ENCODE data around the gene SLC25A18.

DNA sequence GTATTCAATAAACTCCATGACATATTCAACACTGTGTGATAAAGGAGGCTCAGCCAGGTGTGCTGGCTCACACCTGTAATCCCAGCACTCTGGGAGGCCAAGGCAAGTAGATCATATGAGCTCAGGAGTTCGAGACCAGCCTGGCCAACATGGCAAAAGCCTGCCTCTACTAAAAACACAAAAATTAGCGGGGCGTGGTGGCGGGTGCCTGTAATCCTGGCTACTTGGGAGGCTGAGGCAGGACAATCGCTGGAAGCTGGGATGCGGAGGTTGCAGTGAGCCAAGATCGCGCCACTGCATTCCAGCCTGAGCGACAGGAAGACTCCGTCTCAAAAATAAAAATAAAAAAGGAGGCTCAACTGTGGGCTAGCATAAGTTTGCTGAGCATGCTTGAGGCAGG, 4.1 kb upstream of the SLC25A18 start:
- TF ChIP-seq CTCF (IDR thresholded peaks at IDR 0.05) (no peak), POLR2A (IDR thresholded peaks at IDR 0.05) (no peak), POLR2AphosphoS5 (IDR thresholded peaks at IDR 0.05) (no peak)

Data from prostate gland (tissue), 2 donors.